Neutrophil (primary cell): ENCODE data around the gene FHAD1.
A peak's percentile ranks its signal among the peaks of the same experiment; 100 is the strongest.
"Not testable (repeated sequence)": the region's sequence is repeated elsewhere in the genome, so short reads cannot be mapped to it uniquely, and the experiment has no call there.

Experiments
- H3K27ac ChIP-seq: fragments of 200-600 bp; sonication (generic); 2 replicates; pipeline ENCODE4 v1.5.1; 2016; ENCODE audit warnings: mild to moderate bottlenecking, moderate library complexity
- H3K27me3 ChIP-seq: fragments of 200-600 bp; sonication (generic); 2 replicates; pipeline ENCODE4 v1.6.0; 2016; ENCODE audit warnings: mild to moderate bottlenecking
- H3K36me3 ChIP-seq: fragments of 200-600 bp; sonication (generic); 2 replicates; pipeline ENCODE4 v1.5.1; 2017
- H3K4me1 ChIP-seq, 2 experiments: fragments of 200-600 bp in 1 of 2; sonication (generic) in 1 of 2; 1 replicate in 1 of 2; 2 replicates in 1 of 2; pipeline versions ENCODE4 v1.5.1 to v1.6.1; 2013 to 2016; ENCODE audit warnings: low read depth in 1 of 2, low read length in 1 of 2, mild to moderate bottlenecking in 1 of 2, moderate library complexity in 1 of 2; ENCODE audit not compliant: control insufficient read depth in 1 of 2, insufficient read depth in 1 of 2
- H3K4me3 ChIP-seq, 2 experiments: fragments of 200-600 bp in 1 of 2; sonication (generic) in 1 of 2; 1 replicate in 1 of 2; 2 replicates in 1 of 2; pipeline ENCODE4 v1.5.1; 2013 to 2016; ENCODE audit warnings: low read depth in 1 of 2, low read length in 1 of 2, mild to moderate bottlenecking in 1 of 2, moderate library complexity in 1 of 2
- H3K9me3 ChIP-seq: fragments of 200-600 bp; sonication (generic); 2 replicates; pipeline ENCODE4 v1.5.1; 2016
- CTCF ChIP-seq: fragments of 200-600 bp; sonication (generic); IDR thresholded peaks from 2 replicates; pipeline ENCODE4 v1.5.1; 2016; ENCODE audit warnings: antibody characterized with exemption

Gene FHAD1

GRCh38 chr1:15432324-15432723 is 185.3 kb downstream of the FHAD1 start:
- Histone ChIP-seq H3K4me3 (no peak overlapping the region), H3K9me3 (no peaks in the 10 kb centered on the region), H3K4me1 (peaks cover 17 to 34% of the 10 kb centered on the region in 2 experiments), H3K27ac (peak overlapping the region; percentile 82), H3K36me3 (peaks cover 57% of the 10 kb centered on the region), H3K27me3 (no peaks in the 10 kb centered on the region)
- TF ChIP-seq CTCF, result no peak

- H3K36me3 ChIP-seq, result peaks cover 45% of the 10 kb centered on the region
- no peaks in the 10 kb centered on the region for H3K27me3 ChIP-seq
- H3K9me3 ChIP-seq, result no peaks in the 10 kb centered on the region
- peak overlapping the region; percentile 82 for H3K27ac ChIP-seq
- no peak for TF ChIP-seq CTCF
- H3K4me3 ChIP-seq, result no peak overlapping the region
- peaks cover 17 to 37% of the 10 kb centered on the region in 2 experiments for H3K4me1 ChIP-seq
Observed at GRCh38 chr1:15433471-15433870, 186.4 kb downstream of the FHAD1 start.

GRCh38 chr1:15434739-15435138 is 187.7 kb downstream of the FHAD1 start:
- peak overlapping the region; percentile 82 for H3K27ac ChIP-seq
- peaks cover 33% of the 10 kb centered on the region for H3K36me3 ChIP-seq
- peak overlapping the region; percentile 12 to 50 for H3K4me3 ChIP-seq
- not testable (repeated sequence) for H3K27me3 ChIP-seq, H3K9me3 ChIP-seq
- H3K4me1 ChIP-seq, result peaks cover 17 to 40% of the 10 kb centered on the region in 2 experiments

GRCh38 chr1:15435239-15436077 is 188.4 kb downstream of the FHAD1 start:
- peaks cover 17 to 40% of the 10 kb centered on the region in 2 experiments for H3K4me1 ChIP-seq
- no peak for TF ChIP-seq CTCF
- no peaks in the 10 kb centered on the region for H3K27me3 ChIP-seq
- H3K27ac ChIP-seq, result peak overlapping the region; percentile 82
- peak overlapping the region; percentile 12 to 50 for H3K4me3 ChIP-seq
- no peaks in the 10 kb centered on the region for H3K9me3 ChIP-seq
- peaks cover 25% of the 10 kb centered on the region for H3K36me3 ChIP-seq

- H3K4me3 ChIP-seq, result no peak overlapping the region
- H3K9me3 ChIP-seq, result no peaks in the 10 kb centered on the region
- TF ChIP-seq CTCF, result no peak
- peaks cover 17 to 32% of the 10 kb centered on the region in 2 experiments for H3K4me1 ChIP-seq
- H3K27ac ChIP-seq, result no peak overlapping the region
- H3K36me3 ChIP-seq, result peaks cover 10% of the 10 kb centered on the region
- no peaks in the 10 kb centered on the region for H3K27me3 ChIP-seq
Observed at GRCh38 chr1:15436881-15437442, 189.9 kb downstream of the FHAD1 start.

- peaks cover 12 to 22% of the 10 kb centered on the region in 2 experiments for H3K4me1 ChIP-seq
- no peaks in the 10 kb centered on the region for H3K36me3 ChIP-seq
- H3K27ac ChIP-seq, result no peak overlapping the region
- H3K9me3 ChIP-seq, result no peaks in the 10 kb centered on the region
- peaks cover 1% of the 10 kb centered on the region for H3K27me3 ChIP-seq
- no peak overlapping the region for H3K4me3 ChIP-seq
- no peak for TF ChIP-seq CTCF
Observed at GRCh38 chr1:15439325-15439724, 192.3 kb downstream of the FHAD1 start.
